ENCODE measurements around the gene HDAC6. TPM values are rescaled to one million over a fixed set of nuclear protein-coding genes. Genes with fewer than 3 reads are reported as not detected.

Gene HDAC6
- total and polyA plus RNA-seq, 2 donors (not counting 3 experiments of a cell fraction or from before 2014, with no cell fraction given) = 43.7 to 58.4 TPM

- Histone ChIP-seq H3K9me3 (replicated peaks; ENCODE audit: control insufficient read depth, insufficient read depth, low read length) (no peaks in the 10 kb centered on the region), H4K20me1 (replicated peaks; ENCODE audit: control insufficient read depth, extremely low read depth, insufficient read depth, low read length) (no peaks in the 10 kb centered on the region), H3K79me2 (ENCODE audit: control insufficient read depth, insufficient read depth, low read length) (no peaks in the 10 kb centered on the region), H3K27me3 (ENCODE audit: control insufficient read depth in 2 of 2, insufficient read depth in 2 of 2, low read length in 2 of 2) (no peaks in the 10 kb centered on the region), H3K9ac (replicated peaks; ENCODE audit: extremely low read depth, insufficient read depth, low read length) (peak overlapping the region; percentile 78), H3K36me3 (ENCODE audit: control insufficient read depth in 2 of 2, extremely low read depth in 1 of 2, insufficient read depth in 2 of 2, low read length in 2 of 2) (no peaks in the 10 kb centered on the region), H3K4me3 (replicated peaks in 1 of 3; ENCODE audit: insufficient read depth in 1 of 3, low read depth in 1 of 3, low read length in 3 of 3) (peak overlapping the region; percentile 26 to 56 (median 42)), H2AFZ (ENCODE audit: low read depth, low read length) (peak overlapping the region; percentile 80), H3K4me1 (ENCODE audit: control insufficient read depth, extremely low read depth, insufficient read depth, low read length) (peaks cover 4% of the 10 kb centered on the region), H3K27ac (ENCODE audit: insufficient read depth, low read depth, low read length) (peak overlapping the region; percentile 81), H3K4me2 (ENCODE audit: insufficient read depth, low read length) (peak overlapping the region; percentile 62), H3K9me1 (replicated peaks; ENCODE audit: control insufficient read depth, extremely low read depth, insufficient read depth, low read length) (no peaks in the 10 kb centered on the region)
- ChIA-PET POLR2A (no interaction called here), CTCF (no interaction called here)
- TF ChIP-seq POLR2AphosphoS5 (IDR thresholded peaks at IDR 0.05; ENCODE audit: insufficient read depth, low read depth, low read length) = no peak
- TF ChIP-seq FOS (IDR thresholded peaks at IDR 0.05; ENCODE audit: borderline replicate concordance, insufficient read depth, low read length) = no peak
- TF ChIP-seq JUN (IDR thresholded peaks at IDR 0.05; ENCODE audit: borderline replicate concordance, insufficient read depth, insufficient read length, low read depth) = no peak
- TF ChIP-seq POLR2A (IDR thresholded peaks at IDR 0.05; ENCODE audit: low read depth, low read length) = no peak
- no peak for TF ChIP-seq GATA2 (IDR thresholded peaks at IDR 0.05; ENCODE audit: insufficient read depth, insufficient read length, low read depth, low read length)
- TF ChIP-seq, protein P1, sequence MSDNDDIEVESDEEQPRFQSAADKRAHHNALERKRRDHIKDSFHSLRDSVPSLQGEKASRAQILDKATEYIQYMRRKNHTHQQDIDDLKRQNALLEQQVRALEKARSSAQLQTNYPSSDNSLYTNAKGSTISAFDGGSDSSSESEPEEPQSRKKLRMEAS (IDR thresholded peaks at IDR 0.05; ENCODE audit: insufficient read depth, insufficient read length) = no peak
- TF ChIP-seq, protein P2, sequence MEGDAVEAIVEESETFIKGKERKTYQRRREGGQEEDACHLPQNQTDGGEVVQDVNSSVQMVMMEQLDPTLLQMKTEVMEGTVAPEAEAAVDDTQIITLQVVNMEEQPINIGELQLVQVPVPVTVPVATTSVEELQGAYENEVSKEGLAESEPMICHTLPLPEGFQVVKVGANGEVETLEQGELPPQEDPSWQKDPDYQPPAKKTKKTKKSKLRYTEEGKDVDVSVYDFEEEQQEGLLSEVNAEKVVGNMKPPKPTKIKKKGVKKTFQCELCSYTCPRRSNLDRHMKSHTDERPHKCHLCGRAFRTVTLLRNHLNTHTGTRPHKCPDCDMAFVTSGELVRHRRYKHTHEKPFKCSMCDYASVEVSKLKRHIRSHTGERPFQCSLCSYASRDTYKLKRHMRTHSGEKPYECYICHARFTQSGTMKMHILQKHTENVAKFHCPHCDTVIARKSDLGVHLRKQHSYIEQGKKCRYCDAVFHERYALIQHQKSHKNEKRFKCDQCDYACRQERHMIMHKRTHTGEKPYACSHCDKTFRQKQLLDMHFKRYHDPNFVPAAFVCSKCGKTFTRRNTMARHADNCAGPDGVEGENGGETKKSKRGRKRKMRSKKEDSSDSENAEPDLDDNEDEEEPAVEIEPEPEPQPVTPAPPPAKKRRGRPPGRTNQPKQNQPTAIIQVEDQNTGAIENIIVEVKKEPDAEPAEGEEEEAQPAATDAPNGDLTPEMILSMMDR (IDR thresholded peaks at IDR 0.05; ENCODE audit: extremely low read depth in 1 of 2, insufficient read depth in 1 of 2, low read depth in 1 of 2, low read length in 2 of 2) = no peak
- TF ChIP-seq EZH2 (IDR thresholded peaks at IDR 0.05; ENCODE audit: borderline replicate concordance, low read depth, low read length, severe bottlenecking) = no peak
- no peak for FAIRE-seq
- DNase-seq (ENCODE audit: low read depth, low spot score) = no peak
- BruUV-seq (replicated peaks) = TSS peak; percentile 91
- intact Hi-C loops (cut with micrococcal nuclease) = loop anchor here (1.0 to 2.0 kb wide), 6 partner anchors 63 to 323 kb away; partner anchors contain the start of genes GPKOW, SUV39H1 and TFE3
- dilution Hi-C loops (cut with MboI; ENCODE audit: extremely low pct_ligation_motif_present, low sequenced_read_pairs) = no loop called here
Measured at GRCh38 chrX:48800574-48801279, 1.1 kb upstream of the HDAC6 start.
